RWPE2 (cell line): ENCODE measurements around the gene GPR55.
"Not testable (repeated sequence)": the region's sequence is repeated elsewhere in the genome, so short reads cannot be mapped to it uniquely, and the experiment has no call there.

Source experiments
- ATAC-seq: fragments of 200-7000 bp; cut with Tn5 transposase; 3 replicates; pipeline ENCODE4 v1.9.1; 2021; ENCODE audit warnings: low read depth
- DNase-seq: peaks from one replicate; pipeline ENCODE4 v3.0.0-alpha.2; 2020; ENCODE audit warnings: low spot score
- H3K27ac ChIP-seq: fragments of 450-650 bp; 2 replicates; pipeline ENCODE4 v1.5.1; 2017; ENCODE audit warnings: mild to moderate bottlenecking; ENCODE audit not compliant: poor library complexity, severe bottlenecking
- H3K27me3 ChIP-seq: fragments of 250-450 bp; sonication (Bioruptor Pico); 2 replicates; pipeline ENCODE4 v1.5.1; 2021; ENCODE audit warnings: mild to moderate bottlenecking, moderate library complexity; ENCODE audit not compliant: insufficient read depth, poor library complexity, severe bottlenecking
- H3K36me3 ChIP-seq: fragments of 250-450 bp; sonication (Bioruptor Pico); 2 replicates; pipeline ENCODE4 v1.5.1; 2020; ENCODE audit warnings: low read depth, mild to moderate bottlenecking, moderate library complexity
- H3K4me1 ChIP-seq: fragments of 250-450 bp; sonication (Bioruptor Pico); 2 replicates; pipeline ENCODE4 v1.5.1; 2021; ENCODE audit warnings: mild to moderate bottlenecking, moderate library complexity; ENCODE audit not compliant: insufficient read depth, poor library complexity, severe bottlenecking
- H3K4me3 ChIP-seq: fragments of 250-450 bp; sonication (Bioruptor Pico); 2 replicates; pipeline ENCODE4 v1.5.1; 2021; ENCODE audit warnings: mild to moderate bottlenecking, moderate library complexity; ENCODE audit not compliant: severe bottlenecking
- H3K9me3 ChIP-seq: fragments of 250-450 bp; sonication (Bioruptor Pico); 2 replicates; pipeline ENCODE4 v1.5.1; 2021; ENCODE audit warnings: mild to moderate bottlenecking, moderate library complexity; ENCODE audit not compliant: severe bottlenecking
- TF ChIP-seq, protein P1 (sequence below): fragments of 450-650 bp; IDR thresholded peaks from one replicate; pipeline ENCODE4 v1.5.1; 2017; ENCODE audit warnings: mild to moderate bottlenecking, moderate library complexity; ENCODE audit not compliant: poor library complexity, severe bottlenecking

GPR55 gene

DNA sequence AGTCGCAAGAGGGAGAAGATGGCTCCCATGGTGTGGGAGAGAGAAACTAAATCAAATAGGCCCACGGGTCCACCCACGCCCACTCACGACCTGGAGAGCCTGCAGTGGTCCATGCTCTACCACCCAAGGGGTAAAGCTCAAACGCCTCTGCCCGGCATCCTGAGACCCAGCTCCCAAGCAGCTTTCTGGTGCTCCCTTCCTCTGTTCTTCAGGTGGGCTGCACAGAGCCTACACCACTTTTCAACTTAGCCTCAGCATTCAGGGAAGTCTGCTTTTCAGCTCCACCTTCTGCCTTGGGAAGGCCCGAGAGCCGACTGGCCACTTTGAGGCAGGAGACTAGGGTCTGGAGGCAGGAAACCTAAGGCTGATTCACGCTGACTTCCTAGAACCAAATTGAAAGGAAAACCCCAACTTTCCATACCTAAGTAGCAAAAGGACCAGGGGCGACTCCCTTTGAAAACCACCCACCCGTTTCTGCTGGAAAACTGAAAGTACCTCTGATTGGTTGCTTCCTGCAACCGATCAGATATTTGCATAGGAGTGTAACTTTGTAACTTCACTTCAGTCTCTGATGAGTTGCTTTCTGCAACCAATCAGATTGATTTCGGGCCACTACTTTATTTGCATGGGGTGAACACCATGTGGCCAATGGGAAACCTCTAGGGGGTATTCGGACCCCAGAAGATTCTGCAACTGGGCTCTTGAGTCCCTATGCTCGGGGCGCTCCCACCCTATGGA, 44.0 kb upstream of the GPR55 start:
- Histone ChIP-seq H3K27ac (no peak overlapping the region), H3K9me3 (no peaks in the 10 kb centered on the region), H3K36me3 (no peaks in the 10 kb centered on the region), H3K4me3 (no peak overlapping the region), H3K27me3 (no peaks in the 10 kb centered on the region), H3K4me1 (no peaks in the 10 kb centered on the region)
- DNase-seq (no peak), ATAC-seq (no peak)
- TF ChIP-seq, protein P1, sequence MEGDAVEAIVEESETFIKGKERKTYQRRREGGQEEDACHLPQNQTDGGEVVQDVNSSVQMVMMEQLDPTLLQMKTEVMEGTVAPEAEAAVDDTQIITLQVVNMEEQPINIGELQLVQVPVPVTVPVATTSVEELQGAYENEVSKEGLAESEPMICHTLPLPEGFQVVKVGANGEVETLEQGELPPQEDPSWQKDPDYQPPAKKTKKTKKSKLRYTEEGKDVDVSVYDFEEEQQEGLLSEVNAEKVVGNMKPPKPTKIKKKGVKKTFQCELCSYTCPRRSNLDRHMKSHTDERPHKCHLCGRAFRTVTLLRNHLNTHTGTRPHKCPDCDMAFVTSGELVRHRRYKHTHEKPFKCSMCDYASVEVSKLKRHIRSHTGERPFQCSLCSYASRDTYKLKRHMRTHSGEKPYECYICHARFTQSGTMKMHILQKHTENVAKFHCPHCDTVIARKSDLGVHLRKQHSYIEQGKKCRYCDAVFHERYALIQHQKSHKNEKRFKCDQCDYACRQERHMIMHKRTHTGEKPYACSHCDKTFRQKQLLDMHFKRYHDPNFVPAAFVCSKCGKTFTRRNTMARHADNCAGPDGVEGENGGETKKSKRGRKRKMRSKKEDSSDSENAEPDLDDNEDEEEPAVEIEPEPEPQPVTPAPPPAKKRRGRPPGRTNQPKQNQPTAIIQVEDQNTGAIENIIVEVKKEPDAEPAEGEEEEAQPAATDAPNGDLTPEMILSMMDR = no peak

DNA sequence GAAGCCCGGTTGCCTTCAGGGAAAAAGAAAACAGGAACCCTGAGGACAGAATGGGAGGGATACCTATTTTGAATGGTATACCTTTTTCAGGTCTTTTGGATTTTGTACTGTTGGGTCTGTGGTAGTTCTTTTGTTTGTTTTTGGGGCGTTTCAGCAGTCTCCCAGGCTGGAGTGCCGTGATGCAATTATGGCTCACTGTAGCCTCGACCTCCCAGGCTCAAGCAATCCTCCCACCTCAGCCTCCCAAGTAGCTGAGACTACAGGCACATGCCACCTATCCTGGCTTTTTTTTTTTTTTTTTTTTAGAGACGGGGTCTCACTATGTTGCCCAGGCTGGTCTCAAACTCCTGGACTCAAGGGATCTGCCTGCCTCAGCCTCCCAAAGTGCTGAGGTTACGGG, 43.3 kb upstream of the GPR55 start:
- H3K27me3 ChIP-seq, H3K4me3 ChIP-seq, H3K9me3 ChIP-seq, H3K4me1 ChIP-seq, H3K27ac ChIP-seq, ATAC-seq, DNase-seq, H3K36me3 ChIP-seq: not testable (repeated sequence)

DNA sequence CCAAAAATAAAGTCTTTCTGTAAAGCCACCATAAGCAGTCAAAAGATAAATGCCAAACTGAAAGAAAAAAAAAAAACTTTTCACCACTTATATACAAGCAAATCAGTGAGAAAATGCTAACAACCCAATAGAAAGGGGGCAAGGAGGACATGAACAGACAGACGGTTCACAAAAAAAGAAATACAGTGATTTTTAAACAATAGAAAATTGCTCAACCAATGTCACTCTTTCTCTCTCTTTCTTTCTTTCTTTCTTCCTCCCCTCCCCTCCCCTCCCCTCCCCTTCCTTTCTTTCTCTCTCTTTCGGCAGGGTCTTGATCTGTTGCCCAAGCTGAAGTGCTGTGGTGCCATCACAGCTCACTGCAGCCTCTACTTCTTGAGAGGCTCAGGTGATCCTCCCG, 42.1 kb upstream of the GPR55 start:
- DNase-seq = no peak
- no peaks in the 10 kb centered on the region for H3K4me1 ChIP-seq
- no peak overlapping the region for H3K27ac ChIP-seq
- ATAC-seq = no peak
- no peak overlapping the region for H3K4me3 ChIP-seq
- no peaks in the 10 kb centered on the region for H3K27me3 ChIP-seq
- TF ChIP-seq, protein P1 = no peak
- no peaks in the 10 kb centered on the region for H3K36me3 ChIP-seq
- H3K9me3 ChIP-seq = no peaks in the 10 kb centered on the region

DNA sequence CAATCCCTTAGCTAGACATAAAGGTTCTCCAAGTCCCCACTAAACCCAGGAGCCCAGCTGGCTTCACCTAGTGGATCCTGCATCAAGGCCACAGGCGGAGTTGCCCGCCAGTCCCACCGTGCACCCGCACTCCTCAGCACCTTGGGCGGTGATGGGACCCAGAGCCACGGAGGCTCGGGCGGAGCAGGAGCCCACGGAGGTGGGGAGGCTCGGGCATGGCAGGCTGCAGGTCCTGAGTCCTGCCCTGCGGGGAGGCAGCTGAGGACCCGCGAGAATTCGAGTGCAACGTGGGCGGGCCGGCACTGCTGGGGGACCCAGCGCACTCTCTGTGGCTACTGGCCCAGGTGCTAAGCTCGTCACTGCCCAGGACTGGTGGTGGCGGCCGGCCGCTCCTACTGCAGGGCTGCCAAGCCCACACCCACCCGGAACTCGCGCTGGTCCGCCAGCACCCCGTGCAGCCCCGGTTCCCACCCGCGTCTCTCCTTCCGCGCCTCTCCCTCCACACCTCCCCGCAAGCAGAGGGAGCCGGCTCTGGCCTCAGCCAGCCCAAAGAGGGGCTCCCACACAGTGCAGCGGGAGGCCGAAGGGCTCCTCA, 39.2 kb upstream of the GPR55 start:
- Histone ChIP-seq H3K9me3 (no peaks in the 10 kb centered on the region), H3K4me1 (no peaks in the 10 kb centered on the region), H3K27me3 (no peaks in the 10 kb centered on the region), H3K27ac (no peak overlapping the region), H3K36me3 (no peaks in the 10 kb centered on the region), H3K4me3 (no peak overlapping the region)
- TF ChIP-seq, protein P1 = no peak
- ATAC-seq (no peak), DNase-seq (no peak)

DNA sequence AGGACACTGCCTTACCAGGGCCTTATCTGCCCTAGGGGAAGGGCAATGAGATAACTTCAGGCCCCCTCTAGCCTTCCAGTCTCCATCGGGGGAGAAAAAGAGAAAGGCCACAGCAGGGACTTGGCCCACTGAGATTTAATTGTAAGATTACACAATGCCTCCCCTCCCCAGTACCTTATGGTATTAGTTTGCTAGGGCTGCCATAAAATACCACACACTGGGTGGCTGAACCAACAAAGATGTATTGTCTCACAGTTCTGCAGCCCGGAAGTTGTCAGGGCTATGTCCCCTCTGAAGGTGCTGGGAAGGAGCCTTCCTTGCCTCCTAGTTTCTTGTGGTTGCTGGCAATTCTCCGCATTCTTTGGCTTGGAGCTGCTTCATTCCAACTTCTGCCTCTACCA, 36.0 kb upstream of the GPR55 start:
- DNase-seq (no peak), ATAC-seq (no peak)
- H3K4me1 ChIP-seq = peaks cover 3% of the 10 kb centered on the region
- no peaks in the 10 kb centered on the region for H3K27me3 ChIP-seq
- no peak overlapping the region for H3K27ac ChIP-seq
- no peak overlapping the region for H3K4me3 ChIP-seq
- TF ChIP-seq, protein P1 = no peak
- H3K9me3 ChIP-seq = no peaks in the 10 kb centered on the region
- no peaks in the 10 kb centered on the region for H3K36me3 ChIP-seq
